SHP77 (cell line): Measurements from ENCODE around the gene SMO.
"Not testable (repeated sequence)": the region's sequence is repeated elsewhere in the genome, so short reads cannot be mapped to it uniquely, and the experiment has no call there.

Experiments
- DNase-seq, 2 experiments: peaks; one replicate each; lab custom pipeline; 2025; lab: John Stamatoyannopoulos, UW

Gene SMO

DNA sequence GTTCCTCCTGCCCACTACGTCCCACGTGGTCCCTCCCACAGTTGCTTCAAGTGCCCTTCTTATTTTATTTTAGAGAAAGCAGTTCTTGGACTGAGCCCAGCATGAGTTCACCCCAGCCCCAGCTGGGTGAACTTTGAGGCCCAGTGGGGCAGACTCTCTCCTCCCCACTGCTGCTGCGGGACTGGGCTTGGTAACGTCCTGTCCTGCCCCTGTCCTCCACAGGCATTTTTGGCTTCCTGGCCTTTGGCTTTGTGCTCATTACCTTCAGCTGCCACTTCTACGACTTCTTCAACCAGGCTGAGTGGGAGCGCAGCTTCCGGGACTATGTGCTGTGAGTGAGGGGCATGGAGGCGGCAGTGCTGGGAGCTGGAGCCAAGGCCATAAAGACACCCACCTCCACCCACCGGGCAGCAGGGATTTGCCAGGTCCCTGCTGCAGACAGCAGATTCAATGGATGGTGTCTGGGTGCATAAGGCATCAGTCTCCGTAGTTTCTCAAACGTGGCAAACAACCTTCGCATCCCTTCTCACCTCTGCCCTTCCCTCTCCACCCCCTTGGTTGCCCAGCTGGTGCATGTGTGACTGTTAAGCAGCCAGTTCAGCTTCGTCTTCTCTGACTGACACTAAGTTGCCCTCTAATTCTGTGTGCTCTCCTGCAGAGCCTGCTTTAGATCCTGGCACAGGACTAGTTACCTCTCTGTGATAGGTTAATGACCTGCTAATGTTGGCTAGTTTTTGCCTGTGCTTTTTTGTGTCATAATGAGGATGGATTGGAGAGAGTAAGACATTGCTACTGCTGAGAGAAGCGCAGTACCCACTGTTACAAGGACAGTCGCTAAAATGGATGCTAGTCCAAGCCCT is 20.9 kb downstream of the SMO start:
- no peak for DNase-seq

GRCh38 chr7:129210256-129210988 is 22.0 kb downstream of the SMO start:
- DNase-seq: peak; percentile 29 to 64

DNA sequence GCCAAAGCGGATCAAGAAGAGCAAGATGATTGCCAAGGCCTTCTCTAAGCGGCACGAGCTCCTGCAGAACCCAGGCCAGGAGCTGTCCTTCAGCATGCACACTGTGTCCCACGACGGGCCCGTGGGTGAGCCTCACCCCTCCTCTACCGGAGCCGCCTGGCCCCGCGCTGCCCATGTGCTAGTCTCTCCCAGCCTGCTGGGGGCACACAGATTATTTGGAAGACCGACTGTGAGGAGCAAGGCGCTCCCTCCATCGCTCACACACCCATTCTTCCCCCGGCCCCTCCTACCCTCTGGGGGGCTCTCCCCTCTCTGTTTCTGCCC is 22.5 kb downstream of the SMO start:
- DNase-seq: no peak

GRCh38 chr7:129212126-129212525 is 23.7 kb downstream of the SMO start:
- no peak for DNase-seq

DNA sequence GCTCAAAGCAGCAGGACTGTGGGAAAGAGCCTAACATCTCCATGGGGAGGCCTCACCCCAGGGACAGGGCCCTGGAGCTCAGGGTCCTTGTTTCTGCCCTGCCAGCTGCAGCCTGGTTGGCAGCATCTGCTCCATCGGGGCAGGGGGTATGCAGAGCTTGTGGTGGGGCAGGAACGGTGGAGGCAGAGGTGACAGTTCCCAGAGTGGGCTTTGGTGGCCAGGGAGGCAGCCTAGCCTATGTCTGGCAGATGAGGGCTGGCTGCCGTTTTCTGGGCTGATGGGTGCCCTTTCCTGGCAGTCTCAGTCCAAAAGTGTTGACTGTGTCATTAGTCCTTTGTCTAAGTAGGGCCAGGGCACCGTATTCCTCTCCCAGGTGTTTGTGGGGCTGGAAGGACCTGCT is 24.2 kb downstream of the SMO start:
- no peak for DNase-seq

DNA sequence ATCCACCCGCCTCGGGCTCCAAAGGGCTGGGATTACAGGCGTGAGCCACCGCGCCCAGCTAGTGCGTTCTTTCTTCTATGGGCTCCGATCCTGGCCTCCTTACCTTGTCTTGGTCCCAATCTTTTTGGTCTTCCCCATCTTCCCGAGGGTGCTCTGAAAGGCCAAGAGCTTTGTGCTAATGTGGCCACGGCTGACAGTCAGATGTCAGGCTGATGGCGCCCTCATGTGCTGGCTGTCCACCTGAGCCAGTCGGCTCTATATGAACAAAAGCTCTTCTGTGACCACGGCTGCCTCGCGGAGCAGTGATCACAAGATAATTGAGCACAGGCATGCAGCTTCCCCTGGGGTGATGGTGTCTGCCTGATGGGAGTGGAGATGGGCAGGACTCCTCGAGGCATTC is 25.4 kb downstream of the SMO start:
- peak; percentile 29 to 32 for DNase-seq

DNA sequence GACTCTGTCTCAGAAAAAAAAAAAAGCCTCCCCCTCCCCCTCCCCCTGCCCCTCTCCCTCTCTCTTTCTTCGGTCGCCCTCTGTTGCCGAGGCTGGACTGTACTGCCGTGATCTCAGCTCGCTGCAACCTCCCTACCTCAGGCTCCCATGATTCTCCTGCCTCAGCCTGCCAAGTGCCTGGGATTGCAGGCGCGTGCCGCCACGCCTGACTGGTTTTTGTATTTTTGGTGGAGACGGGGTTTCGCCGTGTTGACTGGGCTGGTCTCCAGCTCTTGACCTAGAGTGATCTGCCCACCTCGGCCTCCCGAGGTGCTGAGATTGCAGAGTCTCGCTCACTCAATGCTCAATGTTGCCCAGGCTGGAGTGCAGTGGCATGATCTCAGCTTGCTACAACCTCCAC is 27.3 kb downstream of the SMO start:
- DNase-seq: not testable (repeated sequence)

DNA sequence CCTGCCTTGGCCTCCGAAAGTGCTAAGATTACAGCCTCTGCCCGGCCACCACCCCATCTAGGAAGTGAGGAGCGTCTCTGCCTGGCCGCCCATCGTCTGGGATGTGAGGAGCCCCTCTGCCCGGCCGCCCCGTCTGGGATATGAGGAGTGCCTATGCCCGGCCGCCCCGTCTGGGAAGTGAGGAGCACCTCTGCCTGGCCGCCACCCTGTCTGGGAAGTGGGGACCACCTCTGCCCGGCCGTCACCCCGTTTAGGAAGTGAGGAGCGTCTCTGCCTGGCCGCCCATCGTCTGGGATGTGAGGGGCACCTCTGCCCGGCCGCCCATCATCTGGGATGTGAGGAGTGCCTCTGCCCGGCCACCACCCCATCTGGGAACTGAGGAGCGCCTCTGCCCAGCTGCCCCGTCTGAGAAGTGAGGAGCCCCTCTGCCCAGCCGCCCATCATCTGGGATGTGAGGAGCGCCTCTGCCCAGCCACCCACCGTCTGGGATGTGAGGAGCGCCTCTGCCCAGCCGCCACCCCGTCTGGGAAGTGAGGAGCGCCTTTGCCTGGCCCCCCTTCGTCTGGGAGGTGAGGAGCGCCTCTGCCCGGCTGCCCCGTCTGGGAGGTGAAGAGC is 27.8 kb downstream of the SMO start:
- not testable (repeated sequence) for DNase-seq

- DNase-seq: not testable (repeated sequence)
Observed at GRCh38 chr7:129216821-129217416, 28.5 kb downstream of the SMO start.

DNA sequence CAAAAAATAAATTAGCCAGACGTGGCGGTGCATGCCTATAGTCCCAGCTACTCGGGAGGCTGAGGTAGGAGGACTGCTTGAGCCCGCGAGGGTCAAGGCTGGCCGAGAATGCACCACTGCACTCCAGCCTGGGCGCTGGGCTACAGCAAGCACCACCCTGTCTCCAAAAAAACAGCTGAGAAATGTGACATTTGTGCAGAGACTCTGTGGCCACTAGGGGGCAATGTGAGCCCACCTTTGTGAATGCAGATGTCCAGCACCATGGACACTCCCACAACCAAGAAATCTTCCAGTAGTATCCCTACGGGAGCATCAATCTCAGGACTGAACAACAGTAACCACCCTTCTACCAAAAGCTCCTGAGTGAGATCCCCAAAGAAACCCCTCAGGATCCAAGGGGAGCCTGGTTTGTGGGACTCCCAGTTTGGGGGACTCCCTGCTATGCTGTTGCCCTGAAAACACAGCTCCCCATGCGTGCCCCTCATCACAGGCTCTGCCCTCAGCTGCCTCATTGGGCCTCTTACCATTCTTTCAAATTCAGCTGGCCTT is 30.2 kb downstream of the SMO start:
- peak; percentile 82 to 86 for DNase-seq

DNA sequence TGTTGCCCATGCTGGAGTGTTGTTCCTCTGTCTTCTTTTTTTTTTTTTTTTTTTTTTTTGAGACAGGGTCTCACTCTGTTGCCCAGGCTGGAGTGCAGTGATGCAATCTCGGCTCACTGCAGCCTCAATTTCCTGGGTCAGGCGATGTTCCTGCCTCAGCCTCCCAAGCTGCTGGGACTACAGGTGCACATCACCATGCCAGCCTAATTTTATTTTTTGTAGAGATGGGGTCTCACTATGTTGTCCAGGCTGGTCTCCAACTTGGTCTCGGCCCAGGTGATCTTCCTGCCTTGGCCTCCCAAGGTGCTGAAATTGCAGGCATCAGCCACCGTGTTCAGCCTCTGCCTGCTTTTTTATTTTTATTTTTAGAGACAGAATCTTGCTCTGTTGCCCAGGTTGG is 30.7 kb downstream of the SMO start:
- DNase-seq: not testable (repeated sequence)

GRCh38 chr7:129222064-129222463 is 33.6 kb downstream of the SMO start:
- no peak for DNase-seq

DNA sequence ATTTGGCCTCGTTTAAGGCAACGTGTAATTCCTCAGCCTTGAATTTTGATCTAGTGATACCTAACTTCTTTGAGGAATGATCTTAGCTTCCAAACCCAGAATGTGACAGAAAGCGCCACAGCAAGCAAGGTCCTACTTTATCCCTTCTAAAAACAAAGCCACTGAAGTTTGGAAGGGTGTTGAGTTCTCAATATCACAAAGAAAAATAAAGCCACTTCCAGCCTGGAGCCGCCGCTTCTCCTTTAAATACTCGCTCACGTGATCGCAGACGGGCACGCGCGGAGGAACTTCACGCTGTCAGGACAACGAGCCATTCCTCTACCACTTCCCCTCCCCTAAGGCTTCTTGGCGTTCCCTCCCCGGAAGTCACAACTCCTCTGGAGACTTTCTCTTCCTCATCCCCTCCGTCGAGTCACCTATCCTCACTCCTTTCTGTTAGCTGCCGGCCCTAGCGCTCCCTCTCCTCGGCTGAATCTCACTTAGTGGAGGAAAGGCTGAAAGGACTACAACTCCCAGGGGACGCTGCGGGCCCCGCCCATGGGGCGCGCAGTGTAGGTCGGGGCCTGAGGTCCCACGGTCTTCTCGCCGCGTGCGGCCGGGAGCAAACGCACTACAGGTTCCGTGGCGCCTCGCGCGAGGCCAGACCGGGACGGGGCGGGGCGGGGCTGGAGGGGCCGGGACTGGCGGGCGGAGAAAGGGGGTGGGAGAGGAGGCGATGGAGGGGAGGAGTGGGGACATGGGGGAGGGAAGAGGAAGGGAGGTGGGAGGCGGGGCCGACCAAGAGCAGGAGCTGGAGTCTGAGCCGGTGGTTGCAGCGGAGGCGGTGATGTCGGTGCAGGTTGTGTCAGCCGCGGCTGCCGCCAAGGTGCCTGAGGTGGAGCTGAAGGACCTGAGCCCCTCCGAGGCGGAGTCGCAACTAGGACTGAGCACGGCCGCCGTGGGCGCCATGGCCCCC is 36.1 kb downstream of the SMO start, which contains the start of gene AHCYL2:
TSS of gene AHCYL2 (plus strand) at position 780 of the 955 bp plus-strand sequence.
- DNase-seq: peak; percentile 92 to 96

GRCh38 chr7:129225206-129225930 is 36.9 kb downstream of the SMO start:
- DNase-seq: peak; percentile 38 to 56

DNA sequence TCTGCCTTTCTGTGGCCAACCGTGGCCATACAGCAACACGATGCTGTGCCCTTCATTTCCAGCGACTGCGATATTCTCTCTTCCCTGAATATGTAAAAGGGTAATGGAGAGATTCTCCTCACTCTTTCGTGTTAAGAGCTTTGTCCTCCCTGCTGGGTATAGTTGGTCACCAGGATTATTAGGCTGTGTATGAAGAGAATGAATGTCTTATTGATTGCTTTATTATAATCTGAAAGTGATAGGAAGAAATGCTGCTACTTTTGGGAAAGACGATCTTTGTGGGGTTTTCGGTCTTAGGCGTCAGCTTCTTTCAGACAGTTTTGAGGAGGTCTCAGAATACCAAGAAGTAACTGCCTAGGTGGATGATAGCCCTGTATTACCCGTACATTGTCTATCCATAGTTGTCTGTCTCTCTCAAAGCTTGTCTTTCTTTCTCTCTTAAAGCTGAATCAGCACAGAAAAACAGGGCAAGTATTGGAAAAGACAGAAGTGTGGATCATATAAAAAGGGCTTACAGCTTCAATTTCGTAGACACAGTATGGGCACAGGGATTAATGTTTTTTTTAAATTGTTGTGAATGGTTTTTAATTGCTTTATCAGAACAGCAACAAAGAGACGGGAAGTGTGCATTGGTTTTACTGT is 37.6 kb downstream of the SMO start:
- peak in 1 of 2 experiments; percentile 46 for DNase-seq

GRCh38 chr7:129227646-129228578 is 39.5 kb downstream of the SMO start:
- DNase-seq: no peak

DNA sequence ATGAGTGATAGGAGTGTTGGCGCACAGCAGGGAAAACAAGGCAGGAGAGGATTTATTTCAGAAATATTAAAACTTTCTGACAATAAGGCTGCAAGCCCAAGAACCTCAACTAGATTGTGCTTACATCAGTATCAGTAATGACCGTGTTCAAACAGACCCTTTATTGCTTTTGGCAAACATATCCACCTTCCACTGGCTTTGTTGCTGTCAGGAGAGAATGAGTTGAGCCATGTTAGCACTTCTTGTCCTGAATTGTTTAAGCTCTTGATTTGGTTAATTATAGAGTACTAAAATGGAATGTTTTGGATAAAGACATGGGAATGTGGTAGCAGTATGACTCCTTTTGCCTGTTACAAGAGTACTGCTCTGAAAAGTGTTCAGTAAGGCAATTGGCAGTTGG is 40.2 kb downstream of the SMO start:
- no peak for DNase-seq

DNA sequence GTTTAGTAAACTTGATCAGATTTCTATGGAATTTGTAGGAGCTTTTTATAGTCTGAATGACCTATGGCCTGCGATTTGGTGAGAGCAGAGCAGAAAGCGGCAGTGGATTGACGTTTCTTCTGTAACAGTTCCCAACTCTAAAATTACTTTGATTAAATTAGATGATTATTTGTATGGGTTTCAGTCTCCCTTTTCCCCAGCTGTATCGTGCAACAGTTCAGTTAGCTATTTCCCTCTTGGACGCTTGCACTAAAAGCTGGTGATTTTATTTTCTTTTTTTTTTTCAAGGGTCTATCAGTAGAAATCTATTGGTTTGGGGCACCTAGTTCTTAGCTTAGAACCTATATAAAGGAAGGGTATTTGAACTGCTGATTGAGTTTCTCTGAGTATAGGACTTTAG is 43.2 kb downstream of the SMO start:
- DNase-seq: no peak

- no peak for DNase-seq
Observed at GRCh38 chr7:129238546-129238945, 50.1 kb downstream of the SMO start.
